Ascending aorta (tissue), 2 donors: Measurements from ENCODE around the gene STXBP5. TPM values are rescaled to one million over a fixed set of nuclear protein-coding genes. Genes with fewer than 3 reads are reported as not detected.

Experiments
- DNase-seq, 2 donors: peaks; one replicate each; pipeline ENCODE4 v3.0.0-alpha.2; 2019; ENCODE audit warnings: low spot score in 2 of 2
- H3K27ac ChIP-seq, 2 donors: fragments of 200-600 bp; sonication (generic); one replicate each; pipeline ENCODE4 v1.5.1; 2016 to 2017; ENCODE audit warnings: mild to moderate bottlenecking in 1 of 2
- H3K27me3 ChIP-seq: fragments of 200-600 bp; sonication (generic); one replicate; pipeline ENCODE4 v1.5.1; 2017
- H3K36me3 ChIP-seq, 2 donors: fragments of 200-600 bp; sonication (generic); one replicate each; pipeline ENCODE4 v1.5.1; 2016
- H3K4me1 ChIP-seq, 2 donors: fragments of 200-600 bp; sonication (generic); one replicate each; pipeline ENCODE4 v1.5.1; 2016 to 2017; ENCODE audit warnings: mild to moderate bottlenecking in 1 of 2
- H3K4me3 ChIP-seq, 2 donors: fragments of 200-600 bp; sonication (generic); one replicate each; pipeline ENCODE4 v1.5.1; 2016 to 2017; ENCODE audit warnings: mild to moderate bottlenecking in 1 of 2
- H3K9me3 ChIP-seq, 2 donors: fragments of 200-600 bp; sonication (generic); one replicate each; pipeline ENCODE4 v1.5.1; 2016
- CTCF ChIP-seq, 3 experiments: fragments of 200-600 bp in 2 of 3; fragments of 450-650 bp in 1 of 3; sonication (generic) in 2 of 3; IDR thresholded peaks; one replicate each; pipeline ENCODE4 v1.5.1; 2016 to 2019; ENCODE audit warnings: antibody characterized with exemption in 3 of 3, mild to moderate bottlenecking in 1 of 3, moderate library complexity in 1 of 3
- intact Hi-C: fragments of 100-400 bp; cut with DNase I; formaldehyde crosslinking; loops from one replicate; pipeline ENCODE4 v1.15.1; 2023
- total RNA-seq: library from RNA; depleted of rRNA; stranded (reverse); fragments of >200 nt; gene quantifications from one replicate; pipeline ENCODE4 v1.1.0, GENCODE V29; 2016

Gene STXBP5
- total RNA-seq, 1 donor from 2014 or later = 13.6 TPM

DNA sequence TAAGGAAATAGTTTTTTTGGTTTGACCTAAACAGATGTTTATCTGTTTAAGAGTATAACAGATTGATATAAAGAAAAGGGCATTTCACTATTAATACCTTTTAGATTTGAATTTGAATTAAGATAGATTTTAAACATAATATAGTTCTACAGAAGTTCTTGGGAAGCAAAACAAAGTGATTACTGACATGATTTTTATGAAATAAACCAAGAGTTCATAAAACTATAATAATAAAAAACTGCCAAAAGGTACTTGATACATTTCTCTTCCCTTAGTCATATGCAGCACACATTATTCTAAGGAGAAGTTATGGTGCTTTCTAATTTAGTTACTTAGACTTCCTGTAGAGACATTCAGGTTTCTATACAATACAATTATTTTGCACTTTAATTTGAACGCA is 9.6 kb downstream of the STXBP5 start:
- Histone ChIP-seq H3K4me3 (no peak overlapping the region), H3K27me3 (no peaks in the 10 kb centered on the region), H3K4me1 (peaks cover 0 to 2% of the 10 kb centered on the region in 2 donors), H3K36me3 (no peaks in the 10 kb centered on the region), H3K9me3 (no peaks in the 10 kb centered on the region), H3K27ac (no peak overlapping the region)
- intact Hi-C loops = no loop called here
- DNase-seq = no peak
- no peak for TF ChIP-seq CTCF (IDR thresholded peaks at IDR 0.05)

GRCh38 chr6:147214248-147215227 is 10.3 kb downstream of the STXBP5 start:
- no peak for DNase-seq
- H3K9me3 ChIP-seq = no peaks in the 10 kb centered on the region
- H3K27ac ChIP-seq = no peak overlapping the region
- TF ChIP-seq CTCF (IDR thresholded peaks at IDR 0.05) = no peak
- intact Hi-C loops = no loop called here
- H3K4me1 ChIP-seq = no peaks in the 10 kb centered on the region
- H3K27me3 ChIP-seq = no peaks in the 10 kb centered on the region
- no peaks in the 10 kb centered on the region for H3K36me3 ChIP-seq
- no peak overlapping the region for H3K4me3 ChIP-seq

DNA sequence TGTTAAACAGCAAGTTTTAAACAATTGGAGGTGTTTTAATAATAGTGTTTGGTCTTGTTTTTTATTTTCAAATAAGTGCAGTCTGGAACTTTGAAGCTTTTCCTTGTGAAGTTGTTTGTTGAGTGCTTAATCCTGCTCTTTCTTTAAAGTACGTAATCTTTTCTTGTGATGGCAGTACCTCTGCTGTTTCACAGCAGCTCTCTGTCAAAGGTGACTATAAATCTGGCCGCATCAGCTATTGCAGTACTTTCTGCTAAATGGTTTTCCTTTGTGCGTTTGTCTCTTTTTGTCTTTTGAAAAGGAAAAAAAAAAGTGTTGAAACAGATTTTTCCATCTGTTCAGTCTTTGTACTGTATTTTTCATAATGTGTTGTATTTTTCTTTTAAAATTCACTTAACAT is 12.7 kb downstream of the STXBP5 start:
- H3K9me3 ChIP-seq = no peaks in the 10 kb centered on the region
- H3K4me3 ChIP-seq = no peak overlapping the region
- no peaks in the 10 kb centered on the region for H3K27me3 ChIP-seq
- no peaks in the 10 kb centered on the region for H3K4me1 ChIP-seq
- no peak for TF ChIP-seq CTCF (IDR thresholded peaks at IDR 0.05)
- no peaks in the 10 kb centered on the region for H3K36me3 ChIP-seq
- H3K27ac ChIP-seq = no peak overlapping the region
- intact Hi-C loops = no loop called here
- DNase-seq = no peak

- no peak for TF ChIP-seq CTCF (IDR thresholded peaks at IDR 0.05)
- Histone ChIP-seq H3K4me3 (no peak overlapping the region), H3K4me1 (no peaks in the 10 kb centered on the region), H3K27me3 (no peaks in the 10 kb centered on the region), H3K36me3 (no peaks in the 10 kb centered on the region), H3K27ac (no peak overlapping the region), H3K9me3 (no peaks in the 10 kb centered on the region)
- DNase-seq = no peak
- intact Hi-C loops = no loop called here
These were observed 13.7 kb downstream of the STXBP5 start for GRCh38 chr6:147217840-147218404.

GRCh38 chr6:147218797-147219196 is 14.6 kb downstream of the STXBP5 start:
- Histone ChIP-seq H3K36me3 (no peaks in the 10 kb centered on the region), H3K4me3 (no peak overlapping the region), H3K9me3 (no peaks in the 10 kb centered on the region), H3K4me1 (no peaks in the 10 kb centered on the region), H3K27ac (no peak overlapping the region), H3K27me3 (no peaks in the 10 kb centered on the region)
- intact Hi-C loops = no loop called here
- TF ChIP-seq CTCF (IDR thresholded peaks at IDR 0.05) = no peak
- no peak for DNase-seq
